ENCODE results near the gene TSPAN12. TPM values are rescaled to one million over a fixed set of nuclear protein-coding genes. Genes with fewer than 3 reads are reported as not detected.

Gene TSPAN12
- total and polyA plus RNA-seq, 12 donors, result 9.4 to 166 (median 80.6) TPM

GRCh38 chr7:120877701-120878100, 19.8 kb upstream of the TSPAN12 start:
- Histone ChIP-seq H3K4me3 (no peak overlapping the region), H3K36me3 (replicated peaks in 1 of 2) (no peaks in the 10 kb centered on the region), H3K27me3 (no peaks in the 10 kb centered on the region), H3K9me3 (replicated peaks in 1 of 3) (no peaks in the 10 kb centered on the region), H3K27ac (no peak overlapping the region), H3K4me1 (replicated peaks in 1 of 2) (no peaks in the 10 kb centered on the region)
- TF ChIP-seq CTCF (IDR thresholded peaks at IDR 0.05) (no peak), POLR2A (IDR thresholded peaks at IDR 0.05) (no peak)
- DNase-seq, result no peak
- 80 to 87% (median 83%) methylated on average over 4 of the region's 4 CpGs for WGBS, 4 donors
- intact Hi-C loops (cut with DNase I), result no loop called here

GRCh38 chr7:120876922-120877321, 19.0 kb upstream of the TSPAN12 start:
- intact Hi-C loops (cut with DNase I), result no loop called here
- Histone ChIP-seq H3K27ac (no peak overlapping the region), H3K27me3 (no peaks in the 10 kb centered on the region), H3K4me1 (replicated peaks in 1 of 2) (no peaks in the 10 kb centered on the region), H3K36me3 (replicated peaks in 1 of 2) (no peaks in the 10 kb centered on the region), H3K9me3 (replicated peaks in 1 of 3) (no peaks in the 10 kb centered on the region), H3K4me3 (no peak overlapping the region)
- no peak for DNase-seq
- no peak for TF ChIP-seq POLR2A (IDR thresholded peaks at IDR 0.05)
- 85 to 91% (median 87%) methylated on average over 2 of the region's 2 CpGs for whole genome bisulfite sequencing, 4 donors

GRCh38 chr7:120874722-120875121, 16.8 kb upstream of the TSPAN12 start:
- TF ChIP-seq POLR2A (IDR thresholded peaks at IDR 0.05) (no peak), CTCF (IDR thresholded peaks at IDR 0.05) (no peak)
- 90 to 93% (median 92%) methylated on average over 3 of the region's 3 CpGs for WGBS, 4 donors
- DNase-seq, result no peak
- Histone ChIP-seq H3K4me1 (replicated peaks in 1 of 2) (no peaks in the 10 kb centered on the region), H3K27ac (no peak overlapping the region), H3K9me3 (replicated peaks in 1 of 3) (no peaks in the 10 kb centered on the region), H3K4me3 (no peak overlapping the region), H3K36me3 (replicated peaks in 1 of 2) (no peaks in the 10 kb centered on the region), H3K27me3 (no peaks in the 10 kb centered on the region)
- intact Hi-C loops (cut with DNase I), result no loop called here

GRCh38 chr7:120874016-120874415, 16.1 kb upstream of the TSPAN12 start:
- 77 to 91% (median 86%) methylated on average over 1 of the region's 1 CpG for WGBS, 4 donors
- no peak for TF ChIP-seq CTCF (IDR thresholded peaks at IDR 0.05)
- TF ChIP-seq POLR2A (IDR thresholded peaks at IDR 0.05), result no peak

GRCh38 chr7:120873401-120873800, 15.5 kb upstream of the TSPAN12 start:
- Histone ChIP-seq H3K27me3 (no peaks in the 10 kb centered on the region), H3K4me1 (replicated peaks in 1 of 2) (no peaks in the 10 kb centered on the region), H3K4me3 (no peak overlapping the region), H3K27ac (no peak overlapping the region), H3K9me3 (replicated peaks in 1 of 3) (no peaks in the 10 kb centered on the region), H3K36me3 (replicated peaks in 1 of 2) (no peaks in the 10 kb centered on the region)
- WGBS, 4 donors, result 65 to 75% (median 73%) methylated on average over 4 of the region's 4 CpGs
- TF ChIP-seq POLR2A (IDR thresholded peaks at IDR 0.05), result no peak
- no peak for TF ChIP-seq CTCF (IDR thresholded peaks at IDR 0.05)
- DNase-seq, result no peak
- intact Hi-C loops (cut with DNase I), result no loop called here

More at GRCh38 chr7:120874016-120874415, 16.1 kb upstream of the TSPAN12 start:
- H3K36me3 ChIP-seq (replicated peaks in 1 of 2), result no peaks in the 10 kb centered on the region
- no peak overlapping the region for H3K4me3 ChIP-seq
- no peak for DNase-seq
- intact Hi-C loops (cut with DNase I), result no loop called here
- no peaks in the 10 kb centered on the region for H3K9me3 ChIP-seq (replicated peaks in 1 of 3)
- H3K4me1 ChIP-seq (replicated peaks in 1 of 2), result no peaks in the 10 kb centered on the region
- H3K27ac ChIP-seq, result no peak overlapping the region
- H3K27me3 ChIP-seq, result no peaks in the 10 kb centered on the region

Data from adrenal gland (tissue), 12 donors.